ENCODE data around the gene EPS8L1.

The EPS8L1 gene

GRCh38 chr19:55066107-55066709 is 9.5 kb upstream of the EPS8L1 start:
- TF ChIP-seq CTCF (conservative IDR thresholded peaks at IDR 0.05; ENCODE audit: low read length), result no peak
- no peak for DNase-seq (ENCODE audit: low read depth)
- H3K4me3 ChIP-seq (ENCODE audit: low read length), result no peak overlapping the region

GRCh38 chr19:55067869-55068268 is 7.8 kb upstream of the EPS8L1 start:
- no peak for TF ChIP-seq CTCF (conservative IDR thresholded peaks at IDR 0.05; ENCODE audit: low read length)
- no peak for DNase-seq (ENCODE audit: low read depth)
- H3K4me3 ChIP-seq (ENCODE audit: low read length), result no peak overlapping the region

- peak overlapping the region; percentile 15; the same call in 1 of the 2 replicates for H3K4me3 ChIP-seq (ENCODE audit: low read length)
- DNase-seq (ENCODE audit: low read depth), result no peak
- TF ChIP-seq CTCF (conservative IDR thresholded peaks at IDR 0.05; ENCODE audit: low read length), result no peak
These were observed 6.5 kb upstream of the EPS8L1 start for GRCh38 chr19:55068950-55069864.

- TF ChIP-seq CTCF (conservative IDR thresholded peaks at IDR 0.05; ENCODE audit: low read length), result no peak
- H3K4me3 ChIP-seq (ENCODE audit: low read length), result no peak overlapping the region
- no peak for DNase-seq (ENCODE audit: low read depth)
These were observed 5.8 kb upstream of the EPS8L1 start for GRCh38 chr19:55069865-55070197.

GRCh38 chr19:55070466-55071128 is 5.1 kb upstream of the EPS8L1 start:
- DNase-seq (ENCODE audit: low read depth), result no peak
- H3K4me3 ChIP-seq (ENCODE audit: low read length), result no peak overlapping the region
- no peak for TF ChIP-seq CTCF (conservative IDR thresholded peaks at IDR 0.05; ENCODE audit: low read length)

GRCh38 chr19:55071129-55071502 is 4.6 kb upstream of the EPS8L1 start:
- no peak for TF ChIP-seq CTCF (conservative IDR thresholded peaks at IDR 0.05; ENCODE audit: low read length)
- H3K4me3 ChIP-seq (ENCODE audit: low read length), result no peak overlapping the region
- peak; percentile 37 for DNase-seq (ENCODE audit: low read depth)

Measured in AG10803 (cell line).